Right lung (tissue), 10 donors: ENCODE measurements around the gene NOTO. TPM values are rescaled to one million over a fixed set of nuclear protein-coding genes. Genes with fewer than 3 reads are reported as not detected.
A peak's percentile ranks its signal among the peaks of the same experiment; 100 is the strongest.
"Not testable (repeated sequence)": the region's sequence is repeated elsewhere in the genome, so short reads cannot be mapped to it uniquely, and the experiment has no call there.

Source experiments
- DNase-seq, 2 donors: peaks; one replicate each; pipeline ENCODE4 v3.0.0-alpha.2; 2013
- long read RNA-seq, 8 donors: transcript quantifications; one replicate each; lab custom pipeline, GENCODE V29; 2026
- polyA plus RNA-seq, 5 donors: library from polyadenylated mRNA; unstranded; fragments of 120-200 nt; gene quantifications; one replicate each; pipeline versions ENCODE4 v1.2.1 to v1.2.3, GENCODE V29; 2013; ENCODE audit warnings: inconsistent platforms in 1 of 5, low replicate concordance in 1 of 5; ENCODE audit not compliant: insufficient read length in 5 of 5, insufficient read depth in 1 of 5

Gene NOTO, protein sequence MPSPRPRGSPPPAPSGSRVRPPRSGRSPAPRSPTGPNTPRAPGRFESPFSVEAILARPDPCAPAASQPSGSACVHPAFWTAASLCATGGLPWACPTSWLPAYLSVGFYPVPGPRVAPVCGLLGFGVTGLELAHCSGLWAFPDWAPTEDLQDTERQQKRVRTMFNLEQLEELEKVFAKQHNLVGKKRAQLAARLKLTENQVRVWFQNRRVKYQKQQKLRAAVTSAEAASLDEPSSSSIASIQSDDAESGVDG
- under 1 TPM; 0.08 to 0.18 (median 0.13) TPM for polyA plus RNA-seq
- long read RNA-seq, donor 1 = 0 reads
- long read RNA-seq, donor 2 = 0 reads
- long read RNA-seq, donor 3 = 0 reads
- long read RNA-seq, donor 4 = 0 reads
- long read RNA-seq, donor 5 = 0 reads
- long read RNA-seq, donor 6 = 0 reads
- long read RNA-seq, donor 7 = 0 reads
- long read RNA-seq, donor 8 = 0 reads

DNA sequence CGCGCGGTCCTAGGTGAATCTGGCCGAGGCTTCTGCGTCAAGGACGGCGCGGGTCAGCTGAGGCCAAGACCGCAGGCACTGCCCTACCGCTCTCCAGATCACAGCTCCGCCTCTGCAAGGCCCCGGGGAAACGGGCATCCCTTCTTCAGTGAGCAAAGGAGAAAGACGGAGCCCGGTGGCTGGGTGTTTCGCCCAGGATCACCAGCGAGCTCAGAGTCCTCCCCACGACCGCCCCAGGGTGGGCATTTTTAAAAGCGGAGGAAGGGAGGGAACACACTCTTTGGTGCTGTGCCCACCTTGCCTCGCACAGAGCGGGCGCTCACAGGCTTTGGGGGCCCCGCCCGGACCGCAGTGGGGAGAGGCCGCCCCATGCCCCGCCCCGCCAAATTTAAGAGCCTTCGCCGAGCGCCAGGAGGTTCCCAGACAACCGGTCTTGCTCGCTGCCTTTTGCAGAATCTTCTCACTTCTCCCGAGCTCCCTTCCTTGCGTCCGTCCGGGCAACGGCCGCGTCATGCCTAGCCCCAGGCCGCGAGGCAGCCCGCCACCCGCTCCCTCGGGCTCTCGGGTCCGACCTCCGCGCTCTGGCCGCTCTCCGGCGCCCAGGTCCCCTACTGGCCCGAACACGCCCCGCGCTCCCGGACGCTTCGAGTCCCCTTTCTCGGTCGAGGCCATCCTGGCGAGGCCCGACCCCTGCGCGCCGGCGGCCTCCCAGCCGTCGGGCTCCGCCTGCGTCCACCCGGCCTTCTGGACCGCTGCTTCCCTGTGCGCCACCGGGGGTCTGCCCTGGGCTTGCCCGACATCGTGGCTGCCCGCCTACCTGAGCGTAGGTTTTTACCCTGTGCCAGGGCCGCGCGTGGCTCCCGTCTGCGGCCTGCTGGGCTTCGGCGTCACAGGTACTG is at the start of gene NOTO:
Gene NOTO, plus strand, starts transcription at position 419 of the 899 bp plus-strand sequence. Its CDS starts 93 bp downstream, at position 512.
- no peak for DNase-seq

DNA sequence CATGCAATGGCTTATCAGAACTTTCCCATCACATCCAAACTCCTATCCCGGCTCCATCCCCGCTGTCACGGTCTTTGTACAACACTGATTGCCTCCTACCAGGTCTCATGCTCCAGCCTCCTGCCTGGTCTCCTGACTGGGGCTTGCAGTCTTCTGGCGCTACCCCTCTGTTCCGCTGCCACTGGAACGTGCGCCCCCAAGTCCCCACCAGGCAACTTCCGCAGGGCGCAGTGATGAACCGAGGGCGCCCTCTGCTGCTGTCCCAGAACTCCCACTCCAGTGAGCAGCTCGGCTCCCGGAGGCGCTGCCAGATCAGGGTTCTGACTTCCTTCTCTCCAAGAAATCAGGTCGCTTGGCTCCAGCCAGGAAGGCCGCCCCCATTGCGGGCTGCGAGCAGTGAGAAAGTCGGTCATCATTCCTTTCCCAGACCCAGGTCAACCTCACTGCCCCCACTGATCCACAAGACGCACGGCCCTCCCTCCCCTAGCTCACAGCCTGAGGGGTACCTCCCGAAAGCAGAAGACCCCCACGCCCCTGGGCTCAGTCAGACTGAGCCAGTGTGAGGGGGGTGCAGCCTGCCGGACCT is 45.7 kb upstream of the NOTO start:
- peak; percentile 25 to 32 for DNase-seq

DNA sequence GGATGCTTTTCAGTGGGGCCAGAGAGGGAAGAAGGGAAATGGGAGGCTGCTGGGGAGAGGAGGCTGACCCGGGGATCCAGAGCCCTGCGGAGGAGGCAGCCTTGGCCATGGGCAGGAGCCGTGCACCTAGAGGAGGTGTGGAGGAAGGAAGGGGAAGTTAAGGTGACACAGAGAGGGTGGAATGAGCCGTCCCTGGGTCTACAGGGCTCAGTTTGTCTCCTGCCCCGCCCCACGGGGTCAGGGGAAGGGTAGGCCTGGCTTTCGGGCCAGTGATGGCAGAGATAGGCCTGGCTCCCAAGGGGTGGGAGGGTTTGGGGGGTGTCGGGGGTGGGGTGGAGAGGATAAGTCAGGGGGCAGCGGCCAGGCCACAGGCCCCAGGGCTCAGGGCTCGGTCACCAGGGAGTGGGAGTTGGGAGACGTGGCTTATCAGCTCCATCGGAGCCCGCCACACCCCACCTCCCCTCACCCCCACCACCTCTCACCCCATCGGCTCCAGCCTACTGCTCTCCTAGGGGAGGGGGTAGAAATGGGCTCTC is 39.5 kb upstream of the NOTO start:
- DNase-seq = no peak

DNA sequence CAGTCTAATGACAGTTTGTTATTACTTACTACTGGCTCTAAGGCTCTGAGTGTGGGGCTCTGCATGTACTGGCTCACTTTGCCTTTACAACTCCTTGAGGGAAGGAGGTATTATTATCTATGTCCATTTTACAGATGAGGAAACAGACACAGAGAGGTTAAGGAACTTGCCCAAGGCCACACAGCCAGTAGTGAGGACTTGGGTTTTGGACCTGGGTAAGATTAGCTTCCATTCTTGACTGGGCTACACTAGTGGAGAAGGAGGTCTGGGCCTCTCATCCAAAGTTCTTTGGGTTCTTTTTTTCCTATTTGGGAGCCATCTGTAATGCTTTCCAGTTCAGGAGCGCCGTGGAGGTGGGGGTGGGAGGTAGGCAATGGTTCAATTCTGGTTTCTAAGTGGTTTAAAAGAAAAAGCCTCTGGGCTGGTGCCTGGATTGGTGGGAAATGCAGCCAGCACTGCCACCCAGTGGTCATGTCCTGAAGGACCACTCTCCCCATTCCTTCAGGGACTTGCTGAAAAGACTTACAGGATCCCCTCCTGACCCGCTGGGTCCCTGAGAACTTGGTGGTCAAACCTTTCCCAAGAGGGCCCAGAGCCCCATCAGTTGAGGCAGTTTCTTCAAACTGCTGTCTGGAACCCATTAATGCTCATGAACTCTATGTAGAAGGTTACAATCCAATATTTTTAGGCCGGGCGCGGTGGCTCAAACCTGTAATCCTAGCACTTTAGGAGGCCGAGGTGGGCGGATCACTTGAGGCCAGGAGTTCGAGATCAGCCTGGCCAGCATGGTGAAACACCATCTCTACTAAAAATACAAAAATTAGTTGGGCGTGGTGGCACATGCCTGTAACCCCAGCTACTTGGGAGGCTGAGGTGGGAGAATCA is 38.6 kb upstream of the NOTO start:
- peak; percentile 38 to 51 for DNase-seq

DNA sequence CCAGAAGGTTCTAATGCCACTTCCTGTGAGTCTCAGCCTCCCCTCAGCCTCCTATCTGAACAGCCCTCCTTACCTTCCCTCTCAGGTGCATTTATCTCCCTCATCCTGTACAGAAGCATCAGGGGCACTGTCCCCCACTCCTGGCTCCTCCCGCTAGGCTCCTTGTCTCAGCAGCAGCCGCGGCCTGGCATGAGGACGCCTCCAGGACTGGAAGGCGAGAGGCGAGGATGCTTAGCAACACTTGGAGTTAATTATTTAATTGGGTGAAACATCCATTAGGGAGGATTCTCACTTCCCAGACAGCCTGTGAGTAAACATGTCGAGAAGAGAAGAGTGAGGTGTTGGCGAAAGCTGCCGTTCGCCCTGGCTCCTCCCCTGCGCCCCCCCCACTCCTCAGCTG is 36.4 kb upstream of the NOTO start:
- not testable (repeated sequence) for DNase-seq

DNA sequence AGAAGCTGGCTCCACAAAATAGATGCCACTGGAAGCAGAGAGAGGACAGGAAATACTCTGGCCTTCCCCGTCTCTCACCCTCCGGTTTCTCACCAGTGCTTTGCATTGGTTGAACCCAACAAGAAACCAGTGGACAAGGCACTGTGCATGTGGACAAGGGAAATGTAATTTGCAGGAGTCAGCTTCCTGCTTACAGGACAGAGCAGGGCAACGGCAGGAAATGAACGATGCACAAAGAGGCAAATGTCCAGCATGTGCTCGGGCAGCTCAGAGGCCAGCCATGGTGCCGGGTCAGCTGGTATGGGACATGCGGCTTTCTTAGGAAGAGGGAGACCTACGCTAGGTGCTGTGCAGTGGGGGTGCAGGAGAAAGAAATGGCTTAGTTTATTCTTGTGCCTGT is 35.6 kb upstream of the NOTO start:
- not testable (repeated sequence) for DNase-seq

DNA sequence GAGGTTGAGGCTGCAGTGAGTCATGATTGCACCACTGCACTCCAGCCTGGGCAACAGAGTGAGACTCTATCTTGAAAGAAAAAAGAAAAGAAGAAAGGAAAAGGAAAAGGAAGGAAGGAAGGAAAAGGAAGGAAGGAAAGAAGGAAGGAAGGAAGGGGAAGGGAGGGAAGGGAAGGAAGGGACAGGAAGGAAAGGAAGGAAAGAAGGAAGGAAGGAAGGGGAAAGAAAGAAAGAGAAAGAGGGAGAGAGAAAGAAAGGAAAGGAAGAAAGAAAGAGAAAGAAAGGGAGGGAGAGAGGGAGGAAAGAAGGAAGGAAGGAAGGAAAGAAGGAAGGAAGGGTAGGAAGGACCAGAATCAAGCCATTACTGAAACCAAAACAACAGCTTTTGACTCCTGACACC is 34.0 kb upstream of the NOTO start:
- not testable (repeated sequence) for DNase-seq

DNA sequence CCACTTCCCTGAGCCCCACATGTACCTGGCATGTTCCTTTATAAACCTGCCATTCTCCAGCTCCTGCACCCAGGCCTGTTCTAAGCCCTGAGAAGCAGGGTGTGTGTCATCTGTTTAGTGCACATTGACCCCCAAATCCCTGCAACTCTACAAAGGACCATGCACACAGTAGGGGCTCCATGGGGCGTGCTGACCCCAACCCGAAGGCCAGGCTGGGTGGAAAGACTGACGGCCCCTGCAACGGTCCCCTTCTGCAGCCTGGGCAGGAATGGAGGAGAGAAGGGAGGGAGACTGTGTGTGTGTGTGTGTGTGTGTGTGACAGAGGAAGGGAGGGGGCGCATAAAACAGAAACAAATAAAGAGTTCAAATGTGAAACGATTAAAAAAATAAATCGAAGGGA is 32.0 kb upstream of the NOTO start:
- DNase-seq = not testable (repeated sequence)

DNA sequence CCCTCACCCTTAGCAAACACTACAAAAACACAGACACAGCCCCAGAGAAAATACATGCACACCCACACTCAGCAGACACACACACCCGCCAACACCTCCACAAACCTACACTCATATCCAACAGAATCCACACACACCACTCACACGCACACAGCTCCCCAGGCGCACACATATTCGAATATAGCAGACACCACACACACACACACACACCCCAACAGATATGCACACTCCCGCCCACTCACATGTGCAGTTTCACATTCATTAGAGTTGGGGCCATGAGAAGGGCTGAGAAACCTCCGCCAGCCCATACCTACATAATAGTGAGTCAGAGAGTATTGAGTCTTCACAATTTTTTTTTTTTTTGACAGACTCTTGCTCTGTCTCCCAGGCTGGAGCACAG is 29.4 kb upstream of the NOTO start:
- DNase-seq = no peak

DNA sequence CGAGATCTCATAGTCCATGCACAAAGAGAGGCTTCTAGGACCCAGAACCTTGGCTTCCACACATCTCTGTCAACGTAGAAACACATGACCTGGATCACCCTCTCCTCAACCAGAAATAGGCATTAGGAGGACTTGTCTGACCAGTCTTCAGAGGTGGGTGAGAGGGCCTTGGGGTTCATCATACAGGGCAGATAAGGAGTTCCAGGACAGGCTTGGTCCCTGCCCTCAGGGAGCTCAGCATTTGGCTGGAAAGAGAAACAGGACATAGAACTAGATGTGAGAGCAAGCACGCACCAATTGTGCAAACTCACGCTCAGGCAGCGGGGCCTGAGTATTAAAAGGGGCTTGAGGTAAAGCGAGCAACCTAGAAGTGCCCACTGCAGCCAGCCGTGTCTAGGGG is 28.6 kb upstream of the NOTO start:
- no peak for DNase-seq

DNA sequence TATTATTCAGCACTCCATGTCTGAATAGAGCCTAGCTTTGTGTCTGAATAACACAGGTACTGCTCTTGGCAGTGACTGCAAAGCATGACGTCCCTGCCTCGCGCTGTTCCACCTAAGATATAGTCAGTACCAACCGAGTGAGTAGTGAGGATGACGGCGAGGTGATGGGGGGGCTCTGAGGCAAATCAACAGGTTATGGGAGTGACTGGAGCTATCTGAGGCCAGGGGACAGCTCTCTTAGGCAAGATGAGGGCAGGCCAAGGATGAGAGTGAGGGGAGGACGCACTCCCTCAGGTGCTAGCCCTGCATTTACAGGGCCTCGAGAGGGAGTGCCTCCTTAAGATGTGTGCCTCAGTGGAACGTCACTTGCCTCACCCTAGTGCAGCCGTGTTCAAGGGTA is 28.1 kb upstream of the NOTO start:
- DNase-seq = no peak

DNA sequence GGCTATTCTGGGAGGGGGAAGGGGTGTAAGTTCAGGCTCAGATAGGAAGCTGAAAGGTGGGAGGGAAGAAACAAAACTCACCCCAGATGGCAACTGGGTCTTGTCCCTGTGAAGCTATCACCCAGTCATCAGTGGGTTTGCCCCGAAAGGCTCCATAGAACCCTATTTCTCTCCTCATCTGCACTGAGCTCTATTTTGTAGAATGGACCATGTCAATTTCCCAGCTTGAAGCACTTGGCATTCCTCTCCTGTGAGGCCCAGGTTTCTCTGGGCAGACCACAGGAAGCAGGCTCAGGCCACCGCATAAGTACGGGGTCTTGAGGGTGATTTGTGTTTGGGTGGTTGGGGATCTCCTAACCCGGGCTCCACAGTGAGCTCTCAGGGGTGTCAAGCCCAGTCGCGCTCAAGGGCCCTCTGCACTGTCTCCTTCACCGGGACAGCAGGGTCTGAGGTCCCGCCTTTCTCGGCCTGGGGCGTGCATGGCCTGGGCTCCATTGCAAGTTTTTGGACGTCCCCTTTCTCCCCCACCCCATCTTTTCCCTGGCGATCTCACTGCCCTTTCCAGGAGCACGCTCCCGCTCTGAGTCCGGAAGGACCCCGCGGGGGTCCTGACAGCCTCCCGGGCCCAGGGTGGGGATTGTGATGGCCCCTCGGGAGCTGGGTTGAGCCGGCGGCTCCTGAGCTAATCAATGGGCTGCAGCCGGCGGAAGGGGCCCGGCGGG is 27.3 kb upstream of the NOTO start:
- DNase-seq = peak; percentile 6 to 13

DNA sequence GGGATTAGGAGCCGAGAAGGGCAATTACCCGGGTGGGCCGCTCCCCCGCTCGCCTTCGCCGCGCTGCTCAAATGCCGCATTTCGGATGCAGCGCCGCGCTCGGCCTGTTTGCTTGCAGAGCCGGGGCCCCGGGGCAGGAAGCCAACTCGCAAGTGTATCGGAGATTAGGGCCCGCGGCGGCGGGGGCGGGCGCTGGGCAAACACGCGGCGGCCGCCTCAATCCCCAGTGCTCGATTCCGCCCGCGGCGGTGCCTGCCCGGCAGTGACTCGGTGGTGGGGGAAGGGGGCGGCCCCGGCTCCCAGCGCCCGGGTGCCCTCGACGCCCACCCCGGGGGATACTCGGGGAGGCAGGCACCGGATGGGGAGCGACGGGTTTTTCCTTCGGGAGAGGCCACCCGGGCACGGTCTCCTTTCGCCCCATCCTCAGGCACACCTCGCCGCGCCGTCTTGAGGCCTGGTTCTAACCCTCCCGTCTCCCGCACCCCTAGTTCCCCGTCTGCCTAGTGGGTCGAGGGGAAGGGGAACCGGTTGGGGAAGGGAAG is 26.6 kb upstream of the NOTO start:
- DNase-seq = peak; percentile 60 to 71

DNA sequence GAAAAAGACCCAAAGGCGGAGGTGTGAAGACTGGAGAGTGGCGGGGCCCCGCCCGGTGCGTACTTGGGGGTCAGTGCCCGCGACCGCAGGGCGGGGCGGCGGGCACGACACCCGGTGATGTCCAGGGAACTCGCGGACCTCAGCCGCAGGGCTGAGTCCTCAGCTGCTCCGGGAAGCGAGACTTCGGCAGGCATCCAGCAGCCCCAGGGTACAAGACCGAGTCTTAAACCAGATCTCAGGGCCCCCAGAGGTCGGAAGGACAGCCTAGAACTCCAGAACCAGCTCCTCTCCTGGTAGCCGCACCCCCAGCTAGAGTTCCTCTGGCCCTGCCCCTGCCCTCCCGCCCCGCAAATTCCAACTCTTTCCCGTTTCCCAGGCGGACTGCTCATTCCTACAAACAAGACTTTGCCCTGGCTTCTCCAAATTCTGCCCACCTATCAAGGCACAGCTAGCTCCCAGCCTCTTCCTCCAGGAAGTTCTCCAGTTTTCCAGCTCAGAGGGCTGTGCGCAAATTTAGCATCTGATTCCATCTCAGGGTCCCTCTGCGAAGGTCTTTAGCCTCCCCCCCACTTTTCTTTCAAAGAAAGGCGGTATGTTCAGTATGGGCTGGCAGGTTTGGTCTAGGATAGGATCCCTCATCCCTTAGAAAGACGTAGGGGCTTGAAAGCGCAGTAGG is 26.0 kb upstream of the NOTO start:
- peak; percentile 2 to 11 for DNase-seq

DNA sequence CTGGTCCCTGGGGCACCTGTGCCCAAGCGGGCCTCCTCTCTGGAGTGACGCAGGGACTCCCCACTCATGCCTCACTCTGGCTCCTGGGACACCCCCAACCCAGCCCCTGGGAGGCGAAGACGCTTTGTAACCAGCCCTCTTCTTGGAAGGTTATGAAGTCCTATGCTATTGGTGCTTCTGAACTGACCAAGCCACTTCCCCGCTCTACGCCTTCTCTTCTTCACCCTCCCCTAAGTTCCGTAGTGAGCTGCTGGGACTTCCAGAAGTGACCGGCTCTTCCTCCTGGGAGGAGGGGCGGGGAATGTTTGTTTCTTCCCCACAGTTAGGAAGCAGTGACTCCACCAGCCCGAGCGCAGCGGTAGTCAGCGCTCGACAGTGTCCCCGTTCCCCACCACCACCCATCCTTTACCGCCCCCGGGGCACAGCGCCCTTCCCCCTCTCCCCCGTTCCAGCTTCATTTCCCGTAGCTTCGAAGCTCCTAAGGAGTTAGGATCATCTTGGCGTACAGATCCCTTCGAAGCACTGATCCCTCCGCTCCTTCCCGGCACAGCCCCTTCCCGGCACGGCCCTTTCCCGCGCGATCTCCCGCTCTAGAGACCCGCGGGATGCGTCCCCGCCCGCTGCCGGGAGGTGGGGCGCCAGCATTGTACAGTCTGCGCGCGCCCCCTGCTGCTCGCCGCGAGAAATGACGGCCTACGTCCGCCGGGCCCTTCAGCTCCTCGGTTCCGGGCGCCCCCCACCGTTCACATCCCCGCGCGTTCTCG is 25.3 kb upstream of the NOTO start:
- peak; percentile 87 to 89 for DNase-seq

DNA sequence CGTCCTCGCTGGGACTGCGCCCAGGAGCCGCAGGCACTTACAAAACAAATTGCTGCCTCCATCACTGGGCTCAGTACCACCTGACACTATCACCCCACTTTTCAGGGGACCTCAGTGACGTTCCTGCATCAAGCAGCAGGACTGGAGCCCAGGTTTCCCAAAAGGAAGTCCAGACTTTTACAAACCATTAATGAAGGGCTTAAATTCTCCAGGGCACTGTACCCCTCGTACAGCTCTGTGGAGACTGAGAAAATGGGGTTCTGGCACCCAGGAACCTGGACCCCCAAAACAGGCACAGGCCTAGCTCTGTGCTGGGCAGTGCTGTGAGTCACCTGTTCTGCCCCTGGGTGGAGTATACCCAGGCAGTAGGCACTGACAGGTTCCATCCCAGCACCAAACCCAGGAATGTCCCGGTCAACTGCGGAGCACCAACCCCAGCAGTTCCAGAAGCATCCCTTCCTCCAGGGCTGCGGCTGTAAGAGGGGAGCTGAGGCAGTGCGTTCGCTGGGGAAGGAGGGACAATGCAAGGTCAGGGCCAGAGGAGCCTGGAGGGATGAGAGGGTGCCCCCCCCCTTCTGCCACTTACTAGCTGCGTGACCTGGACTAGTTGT is 24.6 kb upstream of the NOTO start:
- no peak for DNase-seq

DNA sequence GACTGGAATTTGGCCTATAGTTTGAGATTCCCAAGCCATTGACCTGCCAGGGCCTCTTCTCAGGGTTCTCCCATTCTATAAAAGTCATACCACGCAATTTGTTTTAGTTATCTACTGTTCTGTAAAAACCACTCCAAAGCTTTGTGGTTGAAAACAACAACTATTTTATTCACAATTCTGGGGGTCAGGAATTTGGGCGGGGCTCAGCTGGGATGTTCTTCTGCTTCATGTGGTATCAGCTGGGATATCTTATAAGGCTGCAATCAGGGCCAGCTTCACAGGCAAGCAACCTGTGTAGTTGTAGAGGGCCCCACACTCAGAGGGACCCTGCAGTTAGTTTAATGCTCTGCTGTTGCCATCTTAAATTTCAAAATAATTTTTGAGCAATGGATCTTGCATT is 16.4 kb upstream of the NOTO start:
- DNase-seq = no peak

DNA sequence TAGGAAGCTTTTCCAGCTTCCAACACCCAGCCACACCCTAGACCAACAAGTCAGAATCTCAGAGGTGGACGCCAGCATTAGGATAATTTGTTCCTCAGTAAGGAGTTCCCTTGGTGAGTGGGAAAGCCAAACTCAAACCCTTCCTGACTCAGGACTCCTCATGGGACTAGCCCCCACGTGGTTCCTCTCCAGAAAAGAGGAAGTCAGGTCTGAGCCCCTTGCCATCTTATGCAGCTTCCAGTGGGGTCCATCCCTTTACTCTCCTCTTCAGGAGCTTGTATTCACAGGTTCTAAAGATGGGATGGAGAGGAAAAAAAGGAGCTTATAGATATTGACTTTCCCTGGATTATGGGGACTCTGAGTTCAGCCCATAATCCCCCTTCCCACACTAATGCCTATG is 14.8 kb upstream of the NOTO start:
- DNase-seq = no peak
